Suprapubic skin (tissue), 4 donors: ENCODE results near the gene ETFA. TPM values are rescaled to one million over a fixed set of nuclear protein-coding genes. Genes with fewer than 3 reads are reported as not detected.
A peak's percentile ranks its signal among the peaks of the same experiment; 100 is the strongest.

Experiments
- DNase-seq, 2 donors: peaks; one replicate each; pipeline ENCODE4 v3.0.0-alpha.2; 2019; ENCODE audit warnings: low spot score in 2 of 2
- H3K27ac ChIP-seq: fragments of 200-600 bp; sonication (generic); one replicate; pipeline ENCODE4 v1.5.1; 2019
- H3K27me3 ChIP-seq: fragments of 200-600 bp; sonication (generic); one replicate; pipeline ENCODE4 v1.5.1; 2019
- H3K36me3 ChIP-seq: fragments of 200-600 bp; sonication (generic); one replicate; pipeline ENCODE4 v1.5.1; 2019
- H3K4me1 ChIP-seq: fragments of 200-600 bp; sonication (generic); one replicate; pipeline ENCODE4 v1.5.1; 2019
- H3K4me3 ChIP-seq: fragments of 200-600 bp; sonication (generic); one replicate; pipeline ENCODE4 v1.5.1; 2019; ENCODE audit warnings: mild to moderate bottlenecking
- H3K9me3 ChIP-seq: fragments of 200-600 bp; sonication (generic); one replicate; pipeline ENCODE4 v1.5.1; 2019
- EP300 ChIP-seq: sonication (generic); formaldehyde crosslinking; IDR thresholded peaks from one replicate; pipeline ENCODE4 v1.6.1; 2017; ENCODE audit warnings: antibody characterized with exemption
- POLR2A ChIP-seq, 2 donors: fragments of 450-650 bp; IDR thresholded peaks; one replicate each; pipeline ENCODE4 v1.6.1; 2017; ENCODE audit warnings: antibody characterized with exemption in 2 of 2, mild to moderate bottlenecking in 2 of 2, moderate library complexity in 2 of 2
- POLR2AphosphoS5 ChIP-seq, 3 donors: sonication (generic); formaldehyde crosslinking; IDR thresholded peaks; one replicate each; pipeline ENCODE4 v1.6.1; 2017; ENCODE audit warnings: antibody characterized with exemption in 3 of 3
- WGBS: methylation state at CpG from one replicate; pipeline ENCODE4 v1.1.5; 2018; 5-methylcytosine and 5-hydroxymethylcytosine counted together
- total RNA-seq, 4 donors: library from RNA; depleted of rRNA; stranded (reverse); fragments of >200 nt; gene quantifications; one replicate each; pipeline ENCODE4 v1.1.0, GENCODE V29; 2016
- TF ChIP-seq, protein P1 (sequence below), 2 donors: fragments of 200-600 bp in 1 of 2; fragments of 450-650 bp in 1 of 2; sonication (generic) in 1 of 2; IDR thresholded peaks; one replicate each; pipeline ENCODE4 v1.5.1; 2016 to 2019; ENCODE audit warnings: antibody characterized with exemption in 2 of 2, mild to moderate bottlenecking in 1 of 2, moderate library complexity in 1 of 2

Gene ETFA
- 10 to 100 TPM; 63.6 to 90.1 (median 85.1) TPM for total RNA-seq

DNA sequence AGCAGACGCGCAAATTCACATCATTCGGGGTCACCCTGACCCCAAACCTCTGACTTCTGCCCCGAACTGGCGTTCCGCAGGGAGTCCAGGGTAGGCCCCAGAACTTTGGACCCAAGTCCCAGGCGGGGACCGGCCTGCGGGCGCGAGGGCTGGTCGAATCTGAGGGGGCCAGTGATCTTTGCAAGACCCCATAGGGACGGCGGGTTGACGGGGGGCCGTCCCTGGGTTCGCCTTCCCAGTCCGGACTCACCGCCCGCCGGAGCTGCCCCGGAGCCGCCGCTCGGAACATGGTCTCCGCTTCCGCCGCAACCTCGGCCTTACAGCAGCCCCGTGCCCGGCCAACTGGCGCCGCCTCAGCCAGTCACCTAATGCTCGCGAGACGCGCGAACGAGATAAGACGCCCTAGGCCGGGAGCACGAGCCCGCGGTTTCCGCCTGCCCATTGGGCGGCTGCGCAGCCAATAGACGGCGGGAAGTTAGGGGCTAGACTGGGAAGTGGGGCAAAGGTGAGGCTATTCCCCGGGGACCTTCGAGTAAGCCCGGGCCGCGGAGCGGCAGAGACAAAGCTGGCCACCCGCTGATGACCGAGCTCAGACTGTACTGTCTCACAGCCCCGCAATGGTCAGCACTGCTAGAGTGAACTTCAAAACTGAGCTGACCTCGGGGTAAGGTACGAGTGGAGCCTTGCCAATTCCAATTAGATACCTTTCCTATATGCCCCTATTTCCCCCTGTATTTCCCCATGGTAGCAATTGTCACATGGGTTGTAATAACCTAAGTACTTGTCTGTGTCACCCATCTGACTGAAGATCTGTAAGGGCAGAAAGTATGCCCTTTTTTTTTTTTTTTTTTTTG is at the start of gene ETFA:
Gene ETFA (minus strand): TSS at position 370 of the 854 bp plus-strand sequence. CDS start 81 bp downstream, at position 289.
- Histone ChIP-seq H3K4me1 (peaks cover 41% of the 10 kb centered on the region), H3K36me3 (no peaks in the 10 kb centered on the region), H3K27ac (peak within 1 kb of the TSS; percentile 75), H3K27me3 (no peaks in the 10 kb centered on the region), H3K4me3 (peak within 1 kb of the TSS; percentile 55), H3K9me3 (no peaks in the 10 kb centered on the region)
- 4% methylated on average over 2 of the region's 60 CpGs for WGBS
- TF ChIP-seq EP300 (no peak), POLR2A (IDR thresholded peaks at IDR 0.05) (peak; percentile 63 to 87), POLR2AphosphoS5 (IDR thresholded peaks at IDR 0.05) (peak; percentile 60 to 84 (median 62))
- TF ChIP-seq, protein P1, sequence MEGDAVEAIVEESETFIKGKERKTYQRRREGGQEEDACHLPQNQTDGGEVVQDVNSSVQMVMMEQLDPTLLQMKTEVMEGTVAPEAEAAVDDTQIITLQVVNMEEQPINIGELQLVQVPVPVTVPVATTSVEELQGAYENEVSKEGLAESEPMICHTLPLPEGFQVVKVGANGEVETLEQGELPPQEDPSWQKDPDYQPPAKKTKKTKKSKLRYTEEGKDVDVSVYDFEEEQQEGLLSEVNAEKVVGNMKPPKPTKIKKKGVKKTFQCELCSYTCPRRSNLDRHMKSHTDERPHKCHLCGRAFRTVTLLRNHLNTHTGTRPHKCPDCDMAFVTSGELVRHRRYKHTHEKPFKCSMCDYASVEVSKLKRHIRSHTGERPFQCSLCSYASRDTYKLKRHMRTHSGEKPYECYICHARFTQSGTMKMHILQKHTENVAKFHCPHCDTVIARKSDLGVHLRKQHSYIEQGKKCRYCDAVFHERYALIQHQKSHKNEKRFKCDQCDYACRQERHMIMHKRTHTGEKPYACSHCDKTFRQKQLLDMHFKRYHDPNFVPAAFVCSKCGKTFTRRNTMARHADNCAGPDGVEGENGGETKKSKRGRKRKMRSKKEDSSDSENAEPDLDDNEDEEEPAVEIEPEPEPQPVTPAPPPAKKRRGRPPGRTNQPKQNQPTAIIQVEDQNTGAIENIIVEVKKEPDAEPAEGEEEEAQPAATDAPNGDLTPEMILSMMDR (IDR thresholded peaks at IDR 0.05) = no peak
- DNase-seq = peak; percentile 97 to 98

DNA sequence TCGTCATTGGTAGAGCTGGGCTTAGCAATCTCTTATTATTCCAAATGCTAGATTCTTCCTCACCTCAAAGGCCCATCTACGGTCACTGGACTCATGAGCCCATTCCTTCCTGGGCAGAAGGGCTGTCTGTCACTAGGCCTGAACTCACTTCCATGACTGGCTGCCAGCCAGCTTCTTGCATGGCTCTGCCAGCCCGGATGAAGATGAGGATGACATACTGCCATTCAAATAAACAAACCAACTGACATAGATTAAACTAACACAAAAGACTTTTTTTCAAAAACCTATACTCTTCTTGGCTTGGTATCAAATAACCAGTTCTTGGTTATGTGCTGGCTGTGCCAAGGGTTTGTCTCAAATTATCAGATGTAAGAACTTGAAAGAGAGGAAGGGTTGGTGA is 49.1 kb upstream of the ETFA start:
- Histone ChIP-seq H3K4me3 (no peak overlapping the region), H3K9me3 (no peaks in the 10 kb centered on the region), H3K4me1 (no peaks in the 10 kb centered on the region), H3K36me3 (no peaks in the 10 kb centered on the region), H3K27ac (no peak overlapping the region), H3K27me3 (no peaks in the 10 kb centered on the region)
- DNase-seq = no peak
- TF ChIP-seq POLR2AphosphoS5 (IDR thresholded peaks at IDR 0.05) = no peak
- TF ChIP-seq POLR2A (IDR thresholded peaks at IDR 0.05) = no peak
- TF ChIP-seq EP300 = no peak
- TF ChIP-seq, protein P1 (IDR thresholded peaks at IDR 0.05) = no peak
- 88% methylated on average over 3 of the region's 3 CpGs for WGBS

DNA sequence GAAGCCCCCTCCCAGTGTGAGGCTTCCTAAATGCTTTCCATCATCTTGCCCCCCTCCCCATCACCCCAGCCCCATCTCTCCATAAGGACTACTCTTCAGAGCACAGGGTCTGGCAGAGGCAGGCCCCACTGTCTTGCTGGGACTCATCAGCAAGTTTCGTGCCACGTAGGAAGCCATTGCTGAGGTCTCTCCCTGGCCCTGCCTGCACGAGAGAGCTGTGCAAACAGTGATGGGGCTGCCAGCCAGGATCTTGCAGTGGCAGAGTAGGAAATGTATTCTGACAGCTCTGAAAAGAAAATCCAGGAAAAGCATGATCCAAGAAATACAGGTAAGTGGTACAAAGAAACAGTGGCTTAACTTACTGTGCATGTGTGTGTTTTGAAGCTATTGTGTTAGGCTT is 47.9 kb upstream of the ETFA start:
- no peak for DNase-seq
- 96% methylated on average over 3 of the region's 3 CpGs for WGBS
- H3K4me3 ChIP-seq = no peak overlapping the region
- no peaks in the 10 kb centered on the region for H3K27me3 ChIP-seq
- no peaks in the 10 kb centered on the region for H3K4me1 ChIP-seq
- no peaks in the 10 kb centered on the region for H3K9me3 ChIP-seq
- no peaks in the 10 kb centered on the region for H3K36me3 ChIP-seq
- no peak overlapping the region for H3K27ac ChIP-seq
- TF ChIP-seq POLR2AphosphoS5 (IDR thresholded peaks at IDR 0.05) (no peak), EP300 (no peak), POLR2A (IDR thresholded peaks at IDR 0.05) (no peak)
- TF ChIP-seq, protein P1 (IDR thresholded peaks at IDR 0.05) = no peak

DNA sequence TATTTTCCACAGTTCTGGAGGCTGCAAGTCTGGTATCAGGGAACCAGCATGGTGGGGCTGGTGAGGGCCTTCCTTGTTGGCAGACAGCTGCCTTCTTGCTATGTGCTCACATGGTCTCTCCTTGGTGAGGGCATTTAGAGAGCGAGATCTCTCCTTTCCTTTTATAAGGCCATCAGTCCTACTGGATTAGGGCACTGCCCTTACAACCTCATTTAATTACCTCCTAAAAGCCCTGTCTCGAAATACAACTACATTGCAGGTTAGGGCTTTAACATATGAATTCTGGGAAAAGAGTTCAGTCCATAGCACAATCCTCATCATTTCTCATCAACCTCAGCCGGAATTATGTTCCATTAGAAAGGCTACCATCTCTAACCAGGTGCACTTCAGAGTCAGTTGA is 47.2 kb upstream of the ETFA start:
- TF ChIP-seq, protein P1 (IDR thresholded peaks at IDR 0.05) = no peak
- TF ChIP-seq POLR2AphosphoS5 (IDR thresholded peaks at IDR 0.05) (no peak), EP300 (no peak), POLR2A (IDR thresholded peaks at IDR 0.05) (no peak)
- no peak overlapping the region for H3K27ac ChIP-seq
- 96% methylated on average over 3 of the region's 3 CpGs for WGBS
- H3K4me1 ChIP-seq = no peaks in the 10 kb centered on the region
- no peak for DNase-seq
- no peak overlapping the region for H3K4me3 ChIP-seq
- H3K27me3 ChIP-seq = no peaks in the 10 kb centered on the region
- H3K36me3 ChIP-seq = no peaks in the 10 kb centered on the region
- H3K9me3 ChIP-seq = no peaks in the 10 kb centered on the region

DNA sequence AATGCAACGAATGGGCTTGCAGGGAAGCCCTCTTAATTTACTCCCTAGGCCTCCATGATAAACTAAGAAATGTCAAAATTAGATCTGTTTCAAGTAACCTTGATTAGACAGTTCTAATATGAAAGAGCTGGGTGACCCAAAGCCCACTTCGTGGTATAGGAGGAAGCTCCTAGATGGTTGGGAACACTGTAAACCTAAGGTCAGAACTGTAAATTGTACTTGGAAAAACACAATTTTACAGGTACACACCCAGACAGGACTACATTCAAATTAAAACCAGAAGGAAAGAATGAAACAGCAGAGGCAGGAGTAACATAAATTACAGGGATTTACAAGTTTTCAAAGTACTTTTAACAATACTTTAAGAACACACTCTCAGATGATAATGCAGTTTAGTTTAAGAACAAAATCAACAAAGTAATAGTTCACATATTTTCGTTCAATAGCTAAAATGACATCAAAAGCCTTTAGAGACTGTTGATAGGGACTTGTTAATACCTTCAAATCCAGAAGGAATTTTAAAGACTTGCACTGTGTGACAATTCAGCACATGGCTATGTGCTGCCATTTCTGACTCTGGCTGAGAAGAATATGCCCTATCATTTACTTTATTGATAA is 43.7 kb upstream of the ETFA start:
- no peak overlapping the region for H3K4me3 ChIP-seq
- no peaks in the 10 kb centered on the region for H3K36me3 ChIP-seq
- no peaks in the 10 kb centered on the region for H3K27me3 ChIP-seq
- WGBS = 87% methylated on average over 3 of the region's 3 CpGs
- no peaks in the 10 kb centered on the region for H3K9me3 ChIP-seq
- no peak overlapping the region for H3K27ac ChIP-seq
- no peak for DNase-seq
- TF ChIP-seq EP300 = no peak
- TF ChIP-seq POLR2AphosphoS5 (IDR thresholded peaks at IDR 0.05) = no peak
- no peak for TF ChIP-seq POLR2A (IDR thresholded peaks at IDR 0.05)
- TF ChIP-seq, protein P1 (IDR thresholded peaks at IDR 0.05) = no peak
- H3K4me1 ChIP-seq = no peaks in the 10 kb centered on the region
